ENCODE measurements around the gene KIAA1958. TPM values are rescaled to one million over a fixed set of nuclear protein-coding genes. Genes with fewer than 3 reads are reported as not detected.

Gene KIAA1958
- total RNA-seq, 1 donor from 2014 or later = 14.2 TPM

- TF ChIP-seq CTCF (IDR thresholded peaks at IDR 0.05) = no peak
- Histone ChIP-seq H3K36me3 (peaks cover 11% of the 10 kb centered on the region), H3K27ac (no peak overlapping the region), H3K4me1 (no peaks in the 10 kb centered on the region), H3K9me3 (no peaks in the 10 kb centered on the region), H3K4me3 (no peak overlapping the region), H3K27me3 (no peaks in the 10 kb centered on the region)
- ATAC-seq = no peak
- intact Hi-C loops (cut with DNase I) = no loop called here
- no peak for DNase-seq
Observed at GRCh38 chr9:112443636-112444035, 43.0 kb upstream of the KIAA1958 start.

DNA sequence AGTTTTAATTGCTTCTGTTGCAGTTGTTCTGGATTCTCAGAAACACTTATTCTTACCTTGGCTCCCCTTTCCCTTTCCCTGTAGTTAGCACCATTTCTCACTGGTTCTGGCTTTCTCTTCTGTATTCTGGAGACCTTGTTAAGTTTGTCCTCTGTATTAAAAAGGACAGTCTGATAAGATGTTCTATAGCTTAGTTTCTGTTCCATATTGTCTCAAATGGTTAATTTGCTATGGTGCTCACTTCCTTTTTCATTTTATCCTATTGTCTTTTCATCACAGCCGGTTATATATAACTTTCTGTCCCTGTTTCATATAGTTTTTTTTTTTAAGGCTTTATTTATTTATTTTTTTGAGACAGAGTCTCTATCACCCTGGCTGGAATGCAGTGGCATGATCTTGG, 41.4 kb upstream of the KIAA1958 start:
- intact Hi-C loops (cut with DNase I) = no loop called here
- H3K27ac ChIP-seq = no peak overlapping the region
- H3K4me3 ChIP-seq = no peak overlapping the region
- no peak for TF ChIP-seq CTCF (IDR thresholded peaks at IDR 0.05)
- no peaks in the 10 kb centered on the region for H3K27me3 ChIP-seq
- H3K9me3 ChIP-seq = no peaks in the 10 kb centered on the region
- H3K36me3 ChIP-seq = peaks cover 11% of the 10 kb centered on the region
- H3K4me1 ChIP-seq = no peaks in the 10 kb centered on the region
- DNase-seq (no peak), ATAC-seq (no peak)

GRCh38 chr9:112446080-112446479, 40.5 kb upstream of the KIAA1958 start:
- no peak overlapping the region for H3K4me3 ChIP-seq
- TF ChIP-seq CTCF (IDR thresholded peaks at IDR 0.05) = no peak
- H3K4me1 ChIP-seq = no peaks in the 10 kb centered on the region
- no peaks in the 10 kb centered on the region for H3K27me3 ChIP-seq
- no peaks in the 10 kb centered on the region for H3K9me3 ChIP-seq
- ATAC-seq (peak; percentile 52), DNase-seq (no peak)
- no peak overlapping the region for H3K27ac ChIP-seq
- intact Hi-C loops (cut with DNase I) = no loop called here
- peaks cover 6% of the 10 kb centered on the region for H3K36me3 ChIP-seq

DNA sequence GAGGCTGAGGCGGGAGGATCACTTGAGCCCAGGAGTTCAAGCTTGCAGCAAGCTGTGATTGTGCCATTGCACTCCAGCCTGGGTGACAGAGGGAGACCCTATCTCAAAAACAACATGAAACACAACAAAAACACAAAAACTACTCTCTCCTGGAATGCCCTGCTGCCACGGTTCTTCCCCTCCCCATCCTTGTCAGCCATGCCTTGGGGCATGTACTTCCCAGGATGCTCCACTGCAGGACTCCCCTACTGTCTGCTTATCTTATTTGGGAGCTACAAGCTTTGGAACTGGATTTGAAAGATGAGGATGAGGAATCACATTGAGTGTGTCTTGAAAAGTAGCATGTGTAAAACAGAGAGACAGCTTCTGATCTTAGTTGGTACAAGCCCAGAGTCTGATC, 40.1 kb upstream of the KIAA1958 start:
- Histone ChIP-seq H3K9me3 (no peaks in the 10 kb centered on the region), H3K27ac (no peak overlapping the region), H3K4me3 (no peak overlapping the region), H3K36me3 (peaks cover 6% of the 10 kb centered on the region), H3K27me3 (no peaks in the 10 kb centered on the region), H3K4me1 (no peaks in the 10 kb centered on the region)
- no peak for TF ChIP-seq CTCF (IDR thresholded peaks at IDR 0.05)
- DNase-seq (no peak), ATAC-seq (no peak)
- intact Hi-C loops (cut with DNase I) = no loop called here

DNA sequence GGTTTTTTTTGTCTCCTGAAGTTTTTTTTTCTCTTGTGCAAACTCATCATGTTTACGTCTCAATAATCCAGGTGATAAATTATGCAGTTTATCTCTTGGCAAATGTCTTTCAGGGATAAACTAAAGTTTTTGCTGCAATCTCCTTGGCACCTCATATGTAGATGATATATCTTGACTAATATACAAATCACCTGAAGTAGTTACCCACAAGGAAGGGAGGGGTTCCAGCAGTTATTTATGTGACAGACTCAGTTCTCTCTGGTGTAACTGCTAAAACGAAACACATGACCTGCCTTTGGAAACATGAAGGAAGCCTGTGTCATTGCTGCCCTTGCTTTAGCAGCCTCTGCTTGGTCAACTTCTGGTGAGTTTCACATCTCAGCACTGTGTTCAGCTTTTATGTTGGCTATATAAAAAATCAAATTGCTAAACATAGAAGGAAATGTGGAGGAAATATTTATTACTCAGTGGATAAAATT, 39.3 kb upstream of the KIAA1958 start:
- ATAC-seq (peak; percentile 54), DNase-seq (no peak)
- no peak for TF ChIP-seq CTCF (IDR thresholded peaks at IDR 0.05)
- intact Hi-C loops (cut with DNase I) = no loop called here
- Histone ChIP-seq H3K27ac (no peak overlapping the region), H3K4me3 (no peak overlapping the region), H3K36me3 (peaks cover 6% of the 10 kb centered on the region), H3K4me1 (no peaks in the 10 kb centered on the region), H3K9me3 (no peaks in the 10 kb centered on the region), H3K27me3 (no peaks in the 10 kb centered on the region)

DNA sequence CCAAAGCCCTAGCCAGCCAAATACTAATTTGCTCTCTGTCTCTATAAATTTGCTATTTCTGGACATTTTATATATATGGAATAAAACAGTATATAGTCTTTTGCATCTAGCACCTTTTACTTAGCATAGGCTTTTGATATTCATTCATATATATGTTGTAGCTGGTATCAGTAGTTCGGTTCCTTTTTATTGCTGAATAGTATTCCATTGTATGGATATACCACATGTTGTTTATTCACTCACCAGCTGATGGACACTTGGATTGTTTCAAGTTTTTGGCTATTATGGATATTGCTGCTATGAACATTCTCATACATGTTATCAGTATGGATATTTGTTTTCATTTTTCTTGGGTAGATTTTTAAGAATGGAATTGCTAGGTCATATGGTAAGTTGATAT, 23.8 kb upstream of the KIAA1958 start:
- TF ChIP-seq CTCF (IDR thresholded peaks at IDR 0.05) = no peak

More for the DNA sequence above, 23.8 kb upstream of the KIAA1958 start:
- Histone ChIP-seq H3K9me3 (no peaks in the 10 kb centered on the region), H3K36me3 (peaks cover 65% of the 10 kb centered on the region), H3K27me3 (no peaks in the 10 kb centered on the region), H3K4me1 (no peaks in the 10 kb centered on the region), H3K27ac (no peak overlapping the region), H3K4me3 (no peak overlapping the region)
- no peak for DNase-seq
- no peak for ATAC-seq
- intact Hi-C loops (cut with DNase I) = no loop called here
